Tibial nerve (tissue), 4 donors: ENCODE data around the gene DUSP1. TPM values are rescaled to one million over a fixed set of nuclear protein-coding genes. Genes with fewer than 3 reads are reported as not detected.

Experiments
- DNase-seq, 2 donors: peaks; one replicate each; pipeline ENCODE4 v3.0.0-alpha.2; 2019; ENCODE audit warnings: low spot score in 2 of 2
- H3K27ac ChIP-seq, 4 donors: fragments of 200-600 bp; sonication (generic) in 3 of 4; one replicate each; pipeline ENCODE4 v1.5.1; 2017 to 2019; ENCODE audit warnings: mild to moderate bottlenecking in 1 of 4
- H3K27me3 ChIP-seq, 2 donors: fragments of 200-600 bp; sonication (generic) in 1 of 2; one replicate each; pipeline versions ENCODE4 v1.5.1 to v1.6.0; 2017 to 2019
- H3K36me3 ChIP-seq, 3 donors: fragments of 200-600 bp; sonication (generic); one replicate each; pipeline ENCODE4 v1.5.1; 2018 to 2019
- H3K4me1 ChIP-seq, 4 donors: fragments of 200-600 bp; sonication (generic) in 3 of 4; one replicate each; pipeline ENCODE4 v1.5.1; 2017 to 2019
- H3K4me3 ChIP-seq, 4 donors: fragments of 200-600 bp; sonication (generic) in 3 of 4; one replicate each; pipeline ENCODE4 v1.5.1; 2017 to 2019; ENCODE audit warnings: mild to moderate bottlenecking in 1 of 4, moderate library complexity in 1 of 4
- H3K9me3 ChIP-seq, 4 donors: fragments of 200-600 bp; sonication (generic) in 3 of 4; one replicate each; pipeline ENCODE4 v1.5.1; 2017 to 2019
- CTCF ChIP-seq, 5 experiments: fragments of 200-600 bp in 3 of 5; fragments of 450-650 bp in 2 of 5; sonication (generic) in 3 of 5; IDR thresholded peaks; one replicate each; pipeline ENCODE4 v1.5.1; 2016 to 2019; ENCODE audit warnings: antibody characterized with exemption in 5 of 5, mild to moderate bottlenecking in 3 of 5, moderate library complexity in 2 of 5
- EP300 ChIP-seq, 2 donors: sonication (generic); formaldehyde crosslinking; IDR thresholded peaks; one replicate each; pipeline ENCODE4 v1.6.1; 2017; ENCODE audit warnings: antibody characterized with exemption in 2 of 2, mild to moderate bottlenecking in 1 of 2
- POLR2A ChIP-seq, 2 donors: fragments of 450-650 bp; IDR thresholded peaks; one replicate each; pipeline ENCODE4 v1.6.1; 2017; ENCODE audit warnings: antibody characterized with exemption in 2 of 2, mild to moderate bottlenecking in 2 of 2, moderate library complexity in 2 of 2
- WGBS, 2 donors: methylation state at CpG; one replicate each; pipeline ENCODE4 v1.1.5; 2018; 5-methylcytosine and 5-hydroxymethylcytosine counted together
- total RNA-seq, 4 donors: library from RNA; depleted of rRNA; stranded (reverse); fragments of >200 nt; gene quantifications; one replicate each; pipeline ENCODE4 v1.1.0, GENCODE V29; 2016

The DUSP1 gene
- total RNA-seq, 4 donors from 2014 or later = 1,787 to 2,412 (median 1,885) TPM

GRCh38 chr5:172791726-172792445 is 20.9 kb upstream of the DUSP1 start:
- 71 to 83% methylated on average over 10 of the region's 10 CpGs for WGBS, 2 donors
- TF ChIP-seq POLR2A (IDR thresholded peaks at IDR 0.05) (no peak), EP300 (IDR thresholded peaks at IDR 0.05) (no peak), CTCF (IDR thresholded peaks at IDR 0.05) (no peak)
- Histone ChIP-seq H3K27me3 (no peaks in the 10 kb centered on the region), H3K4me3 (no peak overlapping the region), H3K36me3 (no peaks in the 10 kb centered on the region), H3K9me3 (no peaks in the 10 kb centered on the region), H3K4me1 (peaks cover 0 to 76% (median 50%) of the 10 kb centered on the region in 4 donors), H3K27ac (peak overlapping the region in 3 of 4 donors; percentile 51 to 90 (median 89))
- DNase-seq = peak in 1 of 2 donors; percentile 9

GRCh38 chr5:172791286-172791685 is 20.3 kb upstream of the DUSP1 start:
- H3K4me1 ChIP-seq = peaks cover 0 to 70% (median 48%) of the 10 kb centered on the region in 4 donors
- H3K4me3 ChIP-seq = no peak overlapping the region
- H3K27ac ChIP-seq = peak overlapping the region in 3 of 4 donors; percentile 51 to 90 (median 89)
- no peaks in the 10 kb centered on the region for H3K36me3 ChIP-seq
- 63 to 82% methylated on average over 6 of the region's 6 CpGs for WGBS, 2 donors
- no peaks in the 10 kb centered on the region for H3K9me3 ChIP-seq
- DNase-seq = no peak
- TF ChIP-seq CTCF (IDR thresholded peaks at IDR 0.05) (no peak), POLR2A (IDR thresholded peaks at IDR 0.05) (no peak), EP300 (IDR thresholded peaks at IDR 0.05) (no peak)
- no peaks in the 10 kb centered on the region for H3K27me3 ChIP-seq

GRCh38 chr5:172790496-172790889 is 19.5 kb upstream of the DUSP1 start:
- Histone ChIP-seq H3K4me3 (no peak overlapping the region), H3K36me3 (no peaks in the 10 kb centered on the region), H3K27me3 (no peaks in the 10 kb centered on the region), H3K9me3 (no peaks in the 10 kb centered on the region), H3K27ac (peak overlapping the region in 3 of 4 donors; percentile 84 to 90 (median 89)), H3K4me1 (peaks cover 0 to 63% (median 42%) of the 10 kb centered on the region in 4 donors)
- no peak for DNase-seq
- TF ChIP-seq CTCF (IDR thresholded peaks at IDR 0.05) = no peak
- no peak for TF ChIP-seq POLR2A (IDR thresholded peaks at IDR 0.05)
- TF ChIP-seq EP300 (IDR thresholded peaks at IDR 0.05) = no peak
- WGBS, 2 donors = 60 to 68% methylated on average over 5 of the region's 5 CpGs

- Histone ChIP-seq H3K4me1 (peaks cover 0 to 57% (median 41%) of the 10 kb centered on the region in 4 donors), H3K27ac (peak overlapping the region; percentile 73 to 90 (median 86)), H3K9me3 (no peaks in the 10 kb centered on the region), H3K27me3 (no peaks in the 10 kb centered on the region), H3K36me3 (no peaks in the 10 kb centered on the region), H3K4me3 (no peak overlapping the region)
- DNase-seq = peak in 1 of 2 donors; percentile 21
- TF ChIP-seq CTCF (IDR thresholded peaks at IDR 0.05) = no peak
- TF ChIP-seq EP300 (IDR thresholded peaks at IDR 0.05) = peak in 1 of 2 donors; percentile 59
- 30 to 36% methylated on average over 9 of the region's 9 CpGs for WGBS, 2 donors
Observed at GRCh38 chr5:172789687-172790495, 18.9 kb upstream of the DUSP1 start.
